Measurements from ENCODE around the gene MYLK.
"Not testable (repeated sequence)": the region's sequence is repeated elsewhere in the genome, so short reads cannot be mapped to it uniquely, and the experiment has no call there.

MYLK gene

DNA sequence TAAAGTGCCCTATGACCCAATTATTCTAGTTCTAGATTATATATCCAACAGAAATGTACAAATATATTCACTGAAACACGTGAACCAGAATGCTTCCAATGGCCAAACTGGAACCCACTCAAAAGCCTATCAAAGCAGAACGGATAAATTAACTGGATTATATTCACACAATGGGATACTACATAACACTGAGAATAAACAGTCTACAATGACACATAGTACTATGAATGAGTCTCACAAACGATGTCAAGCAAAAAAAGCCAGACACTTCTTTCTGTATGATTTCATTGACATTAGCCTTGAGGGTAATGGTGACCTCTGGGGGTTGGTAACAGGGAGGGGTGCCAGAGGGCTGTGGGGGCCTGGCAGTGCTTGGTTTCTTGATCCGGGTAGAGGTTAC is 248.4 kb downstream of the MYLK start:
- DNase-seq, result no peak

DNA sequence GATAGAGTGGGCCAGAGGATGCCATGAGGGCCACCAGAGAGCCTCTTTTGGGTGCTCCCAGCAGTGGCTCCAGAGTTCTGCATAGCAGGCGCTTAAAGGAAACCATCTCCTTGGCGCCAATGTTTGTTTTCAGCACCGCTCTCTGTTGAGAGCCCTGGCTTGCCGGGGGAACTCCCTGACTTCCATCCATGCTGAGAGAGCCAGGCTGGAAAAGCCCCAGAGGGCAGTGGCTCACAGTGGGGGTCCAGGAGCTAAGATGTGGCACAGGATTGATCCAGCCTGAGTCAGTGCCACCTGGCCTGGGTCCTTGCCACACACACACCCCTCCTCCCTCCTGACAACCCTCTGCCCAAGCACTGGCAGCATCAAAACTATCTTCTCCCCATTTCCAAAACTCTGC is 248.9 kb downstream of the MYLK start:
- no peak for DNase-seq

DNA sequence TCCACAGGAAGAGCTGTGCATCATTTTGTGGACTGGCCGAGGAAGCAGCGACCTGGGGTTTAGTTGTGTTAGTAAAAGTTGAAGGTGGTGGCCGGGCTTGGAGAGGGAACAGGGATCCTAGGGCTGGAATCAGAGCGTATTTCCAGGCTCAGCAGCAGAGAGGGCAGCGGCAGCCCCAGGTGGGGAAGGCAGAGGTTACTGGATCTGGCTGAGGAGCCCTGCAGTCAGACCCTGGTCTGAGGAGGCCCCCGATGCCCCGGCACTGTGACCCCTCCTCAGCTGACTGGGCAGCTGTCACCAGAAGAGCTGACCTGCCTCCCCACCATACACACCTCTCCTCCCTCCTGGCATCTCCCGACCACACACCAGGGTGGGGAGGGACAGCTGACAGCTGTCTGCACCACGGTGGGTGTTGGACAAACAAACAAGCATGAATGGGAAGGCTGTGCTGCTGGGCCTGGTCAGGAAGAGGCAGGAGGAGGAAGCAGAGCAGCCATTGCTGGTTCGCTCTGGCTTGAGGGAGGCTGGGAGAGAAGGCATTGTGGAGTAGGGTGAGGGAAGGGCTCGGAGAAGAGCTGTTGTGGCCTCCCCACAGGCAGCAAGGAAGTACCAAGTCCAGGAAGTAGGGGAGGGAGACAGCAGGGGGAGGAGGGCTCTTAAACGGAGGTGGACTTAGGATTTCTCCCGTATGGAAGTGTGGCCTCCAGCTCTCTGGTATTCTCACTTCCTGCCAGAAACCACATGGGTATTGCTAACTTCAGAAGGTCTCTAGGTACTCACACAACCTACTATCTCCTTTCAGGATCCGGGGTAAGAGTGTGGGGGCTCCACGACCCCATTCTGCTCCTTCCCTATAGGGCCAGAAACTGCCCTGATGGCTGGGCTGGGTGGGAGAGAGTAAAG is 249.7 kb downstream of the MYLK start:
- no peak for DNase-seq

DNA sequence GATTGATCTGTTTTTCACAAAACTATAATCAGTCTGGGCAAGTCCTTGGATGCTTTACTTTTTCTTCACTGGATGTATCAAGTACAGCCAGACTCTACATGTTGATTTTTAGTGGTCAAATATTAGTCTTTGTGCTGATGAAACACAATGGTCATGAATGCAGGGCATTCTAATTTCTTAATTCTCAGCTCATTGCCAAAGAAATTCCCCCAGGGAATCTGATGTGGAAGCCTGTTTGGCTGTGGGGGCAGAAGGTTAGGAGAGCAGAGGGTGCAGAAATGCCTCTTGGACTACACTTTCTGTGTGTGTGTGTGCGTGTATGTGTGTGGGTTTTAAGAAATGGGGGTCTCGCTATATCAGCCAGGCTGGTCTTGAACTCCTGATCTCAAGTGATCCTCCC is 250.6 kb downstream of the MYLK start:
- DNase-seq, result no peak

DNA sequence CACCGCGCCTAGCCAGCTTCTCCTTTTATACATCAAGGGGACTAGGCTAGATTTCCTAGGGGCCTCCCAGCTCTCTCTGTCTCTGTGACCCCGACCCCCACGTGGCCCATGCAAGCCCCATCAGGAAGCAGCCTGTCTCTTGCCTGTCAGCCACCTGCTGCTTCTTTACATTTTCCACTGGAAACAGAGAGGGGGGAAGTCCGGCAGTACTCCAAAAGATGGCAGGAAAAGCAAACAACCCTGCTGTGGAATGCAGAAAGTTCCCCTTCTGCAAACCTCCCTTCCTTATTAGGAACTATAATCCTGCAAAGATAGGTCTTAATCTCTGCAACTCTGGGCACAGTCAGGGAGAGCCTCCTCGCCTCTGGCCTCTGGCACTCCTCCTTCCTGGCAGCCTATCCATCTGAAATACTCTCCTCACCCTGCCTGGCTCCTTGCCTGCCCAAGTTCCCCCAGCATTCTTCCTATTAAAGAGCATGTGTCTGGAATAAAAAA is 251.9 kb downstream of the MYLK start:
- no peak for DNase-seq

DNA sequence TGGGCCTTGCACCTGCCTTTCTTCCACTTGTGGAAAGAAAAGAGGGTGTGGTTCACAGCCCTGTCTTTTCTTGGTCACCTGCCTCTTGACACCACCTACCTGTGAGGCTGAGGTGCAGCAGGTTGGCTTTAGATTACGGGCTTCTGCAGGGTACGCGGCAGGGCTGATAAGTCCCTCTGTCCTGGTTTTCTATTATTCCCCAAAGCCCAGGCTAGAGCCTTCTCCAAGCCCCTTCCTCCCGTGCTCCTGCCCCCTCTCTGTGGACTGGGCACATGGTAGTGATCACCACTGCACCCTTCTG is 254.4 kb downstream of the MYLK start:
- no peak for DNase-seq

DNA sequence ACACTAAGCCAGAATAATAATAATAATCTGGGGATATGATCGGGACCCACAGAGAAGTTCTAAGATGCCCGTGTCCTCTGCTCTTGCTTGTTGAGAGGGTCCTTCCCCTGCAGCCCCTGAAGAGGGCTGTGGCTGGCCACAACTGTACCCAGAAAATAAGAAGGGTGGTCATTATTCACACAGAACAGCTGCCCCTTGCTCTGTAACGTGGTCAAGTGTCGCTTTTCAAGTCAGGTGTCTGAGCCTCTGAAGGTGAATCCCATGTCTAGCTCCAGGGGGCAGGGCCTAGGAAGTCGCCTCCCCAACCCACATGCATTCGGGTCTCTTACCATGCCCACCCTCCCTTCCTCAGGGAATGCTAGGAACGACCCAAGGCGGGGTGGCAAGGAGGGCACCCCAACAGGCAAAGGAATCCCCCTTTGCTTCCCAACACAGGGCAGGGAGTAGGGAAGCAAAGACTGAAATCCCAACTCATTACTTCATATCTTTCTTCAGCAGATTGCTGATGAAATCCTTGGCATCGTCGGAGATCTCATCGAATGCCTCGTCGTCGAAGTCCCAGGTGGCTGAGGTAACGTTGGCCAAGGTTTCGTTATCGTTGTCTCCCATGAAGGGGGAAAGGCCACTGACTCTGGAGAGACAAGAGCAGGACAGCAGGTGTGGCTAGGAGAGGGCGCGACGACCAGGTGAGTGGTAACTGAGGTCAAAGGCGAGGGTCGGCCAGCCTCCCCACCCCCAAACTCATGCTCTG is 255.0 kb downstream of the MYLK start:
- no peak for DNase-seq

DNA sequence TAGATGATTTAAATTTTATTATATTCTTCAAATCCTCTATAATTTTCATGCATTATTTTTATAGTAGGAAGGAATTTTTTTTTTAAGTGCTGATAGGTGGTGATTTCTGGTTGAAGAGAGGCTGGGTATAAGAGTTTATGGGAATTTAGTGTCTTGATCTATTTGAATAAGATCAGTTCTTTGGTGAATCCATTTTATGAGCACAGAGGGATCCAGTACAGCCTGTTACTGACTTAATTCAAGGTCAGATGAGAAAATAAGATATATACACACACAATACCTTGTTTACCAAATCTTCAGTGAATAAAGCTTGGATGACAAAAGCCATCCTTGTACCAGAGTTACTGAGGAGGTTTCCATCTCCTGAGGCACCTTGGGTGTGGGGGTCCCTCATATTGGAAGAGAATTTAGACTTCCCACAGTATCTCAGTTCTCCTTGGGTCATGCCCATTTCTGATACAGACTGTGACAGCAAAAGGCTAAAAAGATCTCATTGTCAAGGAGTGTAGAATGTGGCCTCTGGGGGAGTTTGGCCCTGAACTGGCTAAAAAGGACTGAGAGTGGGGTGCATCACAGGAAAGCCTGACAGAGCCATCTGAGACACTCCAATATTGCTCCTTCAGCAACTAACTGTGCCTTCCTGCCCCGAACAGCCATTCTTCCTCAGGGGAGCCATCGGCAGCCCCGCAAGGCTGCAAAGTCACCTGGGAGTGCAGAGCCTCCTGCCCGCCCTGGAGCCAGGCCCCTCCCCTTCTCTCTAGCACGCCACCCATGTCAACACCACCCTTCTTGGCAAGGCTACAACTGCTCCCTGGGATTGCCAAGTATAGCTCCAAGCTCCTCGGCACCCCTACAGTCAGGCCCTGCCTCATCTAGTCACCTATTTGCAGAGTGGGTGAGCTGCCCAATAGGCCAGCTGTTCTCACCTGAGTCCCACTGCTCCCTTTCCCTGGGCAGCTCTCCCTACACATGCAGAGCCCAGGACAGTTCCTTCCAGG is 256.2 kb downstream of the MYLK start:
- DNase-seq, result no peak

DNA sequence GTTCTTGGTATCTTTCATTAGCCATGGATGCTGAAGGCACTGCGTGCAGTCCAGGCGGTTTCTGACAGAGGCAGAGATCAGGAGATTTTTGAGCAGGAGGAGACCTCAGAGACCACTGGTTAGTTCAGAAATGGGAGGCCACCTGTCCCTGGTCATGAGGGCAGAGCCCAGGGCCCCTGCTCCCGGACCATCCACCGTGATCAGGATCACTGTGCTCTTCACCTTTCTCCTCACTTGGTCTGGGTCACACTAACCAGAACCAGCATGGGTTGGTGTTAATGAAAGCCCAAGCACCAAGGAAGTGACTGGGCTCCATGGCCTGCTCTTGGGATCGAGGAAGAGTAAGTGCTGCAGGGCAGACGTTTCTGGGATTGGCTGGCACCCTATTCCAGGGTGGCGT is 257.3 kb downstream of the MYLK start:
- DNase-seq, result no peak

DNA sequence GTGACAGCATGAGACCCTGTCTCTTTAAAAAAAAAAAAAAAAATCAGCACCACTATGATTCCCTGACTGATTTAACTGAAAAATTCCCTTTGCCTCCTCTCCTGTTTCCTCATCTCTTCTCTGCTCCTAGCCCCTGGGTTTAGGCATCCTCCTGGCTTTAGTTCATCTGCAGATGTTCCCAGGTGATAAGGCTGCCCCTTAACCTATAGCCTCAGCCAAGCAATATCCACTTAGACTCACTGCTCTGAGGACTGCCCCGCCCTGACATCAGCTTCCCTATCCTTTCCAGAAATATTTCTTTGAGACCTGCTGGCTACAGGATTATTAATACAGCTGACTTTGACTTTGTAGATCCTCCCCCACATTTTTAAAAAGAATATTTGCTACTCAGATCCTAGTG is 259.8 kb downstream of the MYLK start:
- DNase-seq, result no peak

DNA sequence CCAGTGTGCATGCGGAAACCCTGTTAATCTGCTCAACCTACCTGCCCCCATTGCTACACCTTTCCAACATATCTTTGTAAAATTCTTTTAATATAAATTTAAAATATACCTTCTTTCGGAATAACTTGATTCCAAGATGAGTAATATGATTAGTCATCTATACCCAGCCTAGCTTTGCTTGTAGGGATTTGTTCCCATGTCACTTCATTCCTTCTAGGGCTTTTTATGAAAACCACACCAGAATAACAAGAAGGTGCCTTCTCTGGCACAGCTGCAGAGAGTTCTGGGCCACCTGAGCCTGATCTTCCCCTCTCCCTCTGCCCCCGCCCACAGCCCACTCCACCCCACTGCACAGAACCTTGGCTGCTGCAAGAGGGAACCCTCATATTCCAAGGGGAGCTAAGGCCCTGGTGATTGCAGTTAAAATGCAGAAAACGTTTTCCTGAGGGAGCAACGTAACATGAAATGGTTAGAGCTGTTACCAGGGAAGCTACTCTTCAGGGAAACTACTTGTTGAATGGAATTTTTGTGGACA is 260.7 kb downstream of the MYLK start:
- no peak for DNase-seq

DNA sequence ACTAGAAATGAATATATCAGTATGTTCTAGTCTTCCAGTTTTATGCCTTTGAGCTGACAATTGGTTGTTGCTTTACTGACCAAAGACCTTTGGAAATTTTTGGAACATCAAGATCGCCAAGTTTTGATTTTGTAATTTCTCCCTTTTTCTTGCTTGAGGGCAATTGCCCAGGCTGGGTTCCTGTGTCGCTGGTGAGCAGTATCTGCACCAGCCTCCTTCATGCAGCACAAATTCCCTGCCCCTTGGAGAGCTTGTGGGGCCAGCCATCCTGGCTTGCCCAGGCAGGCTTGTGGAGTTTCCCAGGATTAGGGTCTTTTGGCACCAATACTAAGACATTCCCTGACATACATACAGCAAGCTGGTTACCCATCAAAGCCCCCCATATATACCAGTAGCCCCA is 261.4 kb downstream of the MYLK start:
- no peak for DNase-seq

DNA sequence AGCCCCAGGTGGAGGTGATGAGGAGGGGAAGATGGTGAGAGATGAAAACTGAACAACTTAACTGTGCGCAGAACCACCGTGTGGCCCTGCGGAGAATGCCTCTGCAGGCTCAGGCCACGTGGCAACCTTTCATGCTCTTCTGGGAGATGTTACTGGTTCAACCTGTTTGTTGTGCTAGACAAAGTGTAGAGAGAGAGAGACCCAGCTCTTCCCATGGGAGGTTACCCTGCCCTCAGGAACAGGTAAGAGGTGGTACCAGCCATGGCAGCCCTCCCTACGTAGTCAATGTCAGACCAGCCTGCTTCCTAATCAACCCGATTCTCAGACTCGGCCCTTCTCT is 262.3 kb downstream of the MYLK start:
- DNase-seq, result no peak

DNA sequence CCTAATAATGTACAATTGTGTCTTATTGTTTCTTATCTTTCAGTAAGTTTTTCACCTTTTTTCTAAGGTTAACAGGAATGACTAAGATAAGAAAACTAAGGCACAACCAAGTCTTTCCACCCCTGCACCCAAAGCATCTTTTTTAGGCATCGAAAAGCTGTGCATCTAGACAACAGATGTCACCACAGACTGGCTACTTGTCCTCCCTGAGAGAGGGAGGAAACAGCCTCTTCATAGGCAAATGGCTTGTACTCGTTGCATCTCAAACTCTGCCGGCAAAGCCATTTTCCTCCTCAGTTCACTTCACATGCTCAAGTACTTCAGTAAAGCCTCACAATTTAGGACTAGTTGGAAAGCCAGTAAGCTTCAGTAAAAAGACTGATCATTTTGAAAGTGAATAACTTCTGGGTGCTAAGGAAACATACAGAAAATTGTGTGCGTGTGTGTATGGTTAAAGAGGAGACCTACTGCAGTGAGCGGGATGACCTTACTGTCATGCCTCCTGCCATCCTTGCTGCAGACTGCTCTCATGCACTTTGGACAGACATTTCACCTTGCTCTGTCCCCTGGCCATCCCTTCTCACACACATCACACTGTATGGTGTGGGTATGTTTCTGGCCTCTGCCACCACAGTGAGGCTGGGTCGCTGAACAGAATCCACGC is 262.8 kb downstream of the MYLK start:
- no peak for DNase-seq

DNA sequence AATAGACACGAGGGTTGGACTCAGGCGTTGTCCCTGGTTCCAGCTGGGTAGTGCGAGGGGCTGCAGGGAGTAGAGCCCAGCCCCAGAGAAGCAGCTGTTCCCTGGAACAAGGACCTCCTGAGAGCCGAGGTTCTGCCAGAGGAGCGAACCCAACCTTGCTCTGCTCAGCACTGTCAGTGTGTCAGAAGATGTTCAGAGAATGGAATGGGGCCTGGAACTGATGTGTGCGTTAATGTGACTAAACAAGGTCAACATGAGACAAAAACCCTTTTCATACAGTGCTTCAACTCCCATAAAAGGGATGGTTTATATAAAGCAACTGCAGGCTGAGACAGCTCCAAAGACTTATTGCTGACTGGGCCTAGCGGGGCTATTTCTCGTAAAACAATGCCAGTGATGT is 263.8 kb downstream of the MYLK start:
- no peak for DNase-seq

DNA sequence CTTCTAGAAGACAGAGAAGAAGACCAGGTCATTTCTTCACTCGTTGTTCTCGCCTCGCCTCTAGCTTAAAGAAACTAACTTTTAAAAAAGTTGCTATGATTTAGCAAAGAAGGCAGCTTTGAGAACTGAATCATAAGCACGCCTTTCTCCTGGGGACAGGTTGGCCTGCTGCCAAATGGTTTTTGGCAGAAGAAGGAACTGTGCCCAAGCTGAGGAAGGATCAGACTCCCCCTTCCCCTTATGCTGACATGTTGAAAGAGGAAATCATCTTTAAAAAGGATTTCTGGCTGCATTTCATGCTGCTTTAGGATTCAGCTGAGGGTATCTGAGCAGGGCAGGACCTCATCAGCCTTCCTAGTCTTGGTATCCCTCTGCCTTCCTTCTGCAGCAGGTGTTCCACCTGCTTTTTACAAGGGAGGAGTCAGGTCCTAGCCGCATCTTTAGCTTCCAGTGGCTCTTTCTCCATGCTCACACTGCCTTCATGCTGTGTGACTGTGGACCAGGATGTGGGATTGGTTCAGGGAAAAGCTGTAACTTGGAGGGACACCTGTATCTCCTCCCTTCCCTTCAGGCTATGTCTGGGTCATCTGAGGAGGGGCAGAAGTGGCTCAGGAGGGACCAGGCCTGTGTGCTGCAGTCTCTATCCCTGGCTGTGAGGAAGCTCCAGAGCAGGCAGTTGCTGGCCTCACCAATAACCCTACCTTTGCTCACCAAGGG is 265.2 kb downstream of the MYLK start:
- DNase-seq, result peak; percentile 45 to 82

DNA sequence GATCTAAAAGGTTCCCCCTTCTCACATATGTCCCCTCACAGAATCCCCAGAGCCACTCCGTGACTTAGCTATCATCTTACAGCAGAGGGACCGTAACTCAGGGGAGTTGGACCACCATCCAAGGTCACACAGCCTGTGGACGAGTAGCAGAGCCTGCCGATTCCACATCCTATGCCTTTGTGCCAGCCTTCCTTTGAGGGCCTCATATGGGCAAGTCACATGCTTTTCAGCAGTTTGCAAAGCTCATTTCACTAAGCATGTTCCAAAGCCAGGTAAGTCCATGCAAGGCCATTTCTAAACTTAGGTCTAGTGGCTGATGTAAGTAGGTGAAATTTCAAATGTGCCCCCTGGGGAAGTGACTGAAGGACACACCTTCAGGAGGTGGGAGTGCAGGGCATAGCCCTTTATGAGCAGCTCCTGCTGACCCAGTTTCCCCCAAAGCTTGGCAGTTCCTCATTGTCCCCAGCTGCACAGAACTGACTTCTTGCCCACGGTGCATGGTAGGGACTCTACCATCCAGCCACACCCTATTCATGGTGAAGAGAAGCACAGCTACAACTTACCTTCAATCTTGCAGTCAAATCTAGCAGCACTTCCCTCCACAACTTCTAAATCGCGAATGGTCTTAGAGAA is 265.9 kb downstream of the MYLK start:
- no peak for DNase-seq

DNA sequence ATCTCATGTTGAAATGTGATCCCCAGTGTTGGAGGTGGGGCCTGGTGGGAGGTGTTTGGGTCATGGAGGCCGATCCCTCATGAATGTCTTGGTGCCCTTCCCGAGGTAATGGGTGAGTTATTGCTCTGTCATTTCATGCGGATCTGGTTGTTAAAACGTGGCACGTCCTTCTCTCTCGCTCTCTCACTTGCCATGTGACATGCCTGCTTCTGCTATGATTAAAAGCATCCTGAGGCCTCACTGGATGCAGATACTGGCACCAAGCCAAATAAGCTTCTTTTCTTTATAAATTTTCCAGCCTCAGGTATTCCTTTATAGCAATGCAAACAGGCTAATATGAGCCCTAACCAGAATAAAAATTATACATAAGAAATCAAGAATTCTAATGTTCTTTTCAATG is 267.5 kb downstream of the MYLK start:
- no peak for DNase-seq

DNA sequence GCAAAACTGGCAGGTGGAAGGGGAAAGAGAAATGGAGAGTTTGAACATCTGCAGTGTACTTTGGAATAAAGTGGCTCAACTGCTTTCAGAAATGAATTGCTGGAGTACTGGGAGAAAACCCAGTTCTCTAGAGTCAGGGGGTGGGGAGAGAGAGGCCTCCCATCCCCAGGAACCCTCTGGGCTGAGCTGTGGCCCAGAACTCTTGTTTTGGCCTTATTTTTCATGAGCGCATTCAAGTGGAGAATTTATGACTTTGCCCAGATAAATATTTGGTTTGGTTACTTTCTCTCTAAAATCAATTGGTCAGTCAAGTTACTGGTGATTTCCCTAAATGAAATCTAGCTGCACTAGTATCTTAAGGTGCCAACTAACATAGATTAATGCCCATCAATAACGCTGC is 270.6 kb downstream of the MYLK start:
- DNase-seq, result no peak

DNA sequence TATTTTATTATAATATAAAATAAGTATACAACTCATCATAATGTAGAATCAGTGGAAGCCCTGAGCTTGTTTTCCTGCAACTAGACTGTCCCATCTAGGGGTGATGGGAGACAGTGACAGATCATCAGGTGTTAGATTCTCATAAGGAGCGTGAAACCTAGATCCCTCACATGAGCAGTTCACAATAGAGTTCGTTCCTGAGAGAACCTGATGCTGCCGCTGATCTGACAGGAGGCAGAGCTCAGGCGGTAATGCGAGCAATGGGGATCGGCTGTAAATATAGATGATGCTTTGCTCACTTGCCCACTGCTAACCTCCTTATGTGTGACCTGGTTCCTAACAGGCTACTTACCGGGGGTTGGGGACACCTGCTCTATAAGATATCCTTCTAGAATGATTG is 272.5 kb downstream of the MYLK start:
- DNase-seq, result not testable (repeated sequence)

DNA sequence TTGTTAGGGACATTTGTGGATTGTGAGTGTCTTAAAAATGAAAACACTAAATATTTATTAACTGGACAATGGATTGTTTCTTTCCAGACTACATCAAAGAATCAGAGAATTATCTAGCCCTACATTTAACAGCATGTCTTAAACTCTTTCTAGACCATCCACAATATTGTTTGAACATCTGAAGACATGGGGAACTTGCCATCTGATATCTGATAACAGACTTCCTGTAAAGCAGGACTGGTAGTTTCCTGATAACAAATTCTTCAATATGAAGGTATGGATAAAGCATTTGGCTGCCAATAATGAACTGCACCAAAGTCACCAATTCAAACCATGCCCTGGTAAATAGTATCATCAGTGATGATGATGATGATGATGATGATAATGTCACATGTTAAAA is 273.1 kb downstream of the MYLK start:
- peak in 1 of 2 donors; percentile 30 for DNase-seq

Measured in bone marrow (tissue), 2 donors.